NCI-H2171 treated with DMSO at 0.1 percent for 48 hours (cell line): ENCODE measurements around the gene SPEG.

Experiments used
- DNase-seq: peaks from one replicate; lab custom pipeline; 2025; lab: John Stamatoyannopoulos, UW

SPEG gene

DNA sequence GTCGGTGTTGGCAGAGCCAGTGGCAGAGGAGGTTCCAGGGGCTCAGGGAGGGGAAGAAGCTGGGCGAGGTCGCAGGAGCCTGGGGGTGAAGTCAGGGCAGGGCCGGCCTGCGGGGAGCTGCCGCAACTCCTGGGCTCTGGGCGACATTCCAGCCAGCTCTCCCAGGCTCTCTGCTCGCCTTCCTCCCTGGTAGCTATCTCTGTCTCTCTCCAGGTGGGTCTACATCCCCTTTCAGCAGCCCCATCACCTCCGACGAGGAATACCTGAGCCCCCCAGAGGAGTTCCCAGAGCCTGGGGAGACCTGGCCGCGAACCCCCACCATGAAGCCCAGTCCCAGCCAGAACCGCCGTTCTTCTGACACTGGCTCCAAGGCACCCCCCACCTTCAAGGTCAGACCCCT is 27.0 kb downstream of the SPEG start:
- DNase-seq: no peak

DNA sequence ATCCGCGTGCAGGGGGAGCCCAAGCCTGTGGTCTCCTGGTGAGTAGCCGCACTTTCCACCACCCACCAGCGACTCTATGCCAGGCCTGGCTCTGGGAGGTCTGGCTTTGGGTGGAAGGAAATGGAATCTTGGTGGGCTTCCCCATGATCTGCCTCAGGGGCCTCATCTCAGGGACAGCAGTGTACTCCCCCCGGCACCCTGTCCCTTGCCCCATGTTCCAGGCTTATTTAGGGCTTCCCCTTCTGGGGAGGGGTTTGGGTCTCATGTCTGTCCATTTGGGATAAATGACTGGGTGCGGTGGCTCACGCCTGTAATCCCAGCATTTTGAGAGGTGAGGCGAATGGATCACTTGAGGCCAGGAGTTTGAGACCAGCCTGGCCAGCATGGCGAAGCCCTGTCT is 27.7 kb downstream of the SPEG start:
- DNase-seq: no peak

DNA sequence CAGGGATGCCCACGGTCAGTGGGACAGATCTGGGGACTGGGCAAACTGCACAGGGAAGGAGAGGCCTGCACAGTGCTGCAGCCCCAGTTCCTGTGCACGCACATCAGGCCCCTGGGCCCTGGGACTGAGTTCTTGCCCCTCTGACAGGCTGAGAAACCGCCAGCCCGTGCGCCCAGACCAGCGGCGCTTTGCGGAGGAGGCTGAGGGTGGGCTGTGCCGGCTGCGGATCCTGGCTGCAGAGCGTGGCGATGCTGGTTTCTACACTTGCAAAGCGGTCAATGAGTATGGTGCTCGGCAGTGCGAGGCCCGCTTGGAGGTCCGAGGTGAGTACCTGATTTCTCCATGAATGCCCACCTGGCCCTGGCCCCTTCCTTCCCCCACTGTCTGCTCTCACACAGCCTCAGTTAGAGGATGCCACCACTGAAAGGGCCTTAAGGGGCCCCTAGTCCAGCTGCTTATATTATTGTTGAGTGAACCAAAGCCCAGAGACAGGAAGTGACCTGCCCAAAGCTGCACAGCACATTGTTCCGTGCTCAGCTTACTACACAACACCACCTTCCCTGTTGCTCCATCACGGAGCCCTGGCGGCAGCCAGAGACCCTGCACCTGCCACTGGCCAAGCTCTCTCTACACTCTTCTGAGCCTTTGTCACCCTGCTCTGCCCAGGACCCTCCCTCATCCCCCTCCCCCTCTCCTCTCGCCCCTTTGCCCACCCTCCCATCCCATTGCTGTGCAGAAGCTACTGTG is 29.8 kb downstream of the SPEG start:
- no peak for DNase-seq

DNA sequence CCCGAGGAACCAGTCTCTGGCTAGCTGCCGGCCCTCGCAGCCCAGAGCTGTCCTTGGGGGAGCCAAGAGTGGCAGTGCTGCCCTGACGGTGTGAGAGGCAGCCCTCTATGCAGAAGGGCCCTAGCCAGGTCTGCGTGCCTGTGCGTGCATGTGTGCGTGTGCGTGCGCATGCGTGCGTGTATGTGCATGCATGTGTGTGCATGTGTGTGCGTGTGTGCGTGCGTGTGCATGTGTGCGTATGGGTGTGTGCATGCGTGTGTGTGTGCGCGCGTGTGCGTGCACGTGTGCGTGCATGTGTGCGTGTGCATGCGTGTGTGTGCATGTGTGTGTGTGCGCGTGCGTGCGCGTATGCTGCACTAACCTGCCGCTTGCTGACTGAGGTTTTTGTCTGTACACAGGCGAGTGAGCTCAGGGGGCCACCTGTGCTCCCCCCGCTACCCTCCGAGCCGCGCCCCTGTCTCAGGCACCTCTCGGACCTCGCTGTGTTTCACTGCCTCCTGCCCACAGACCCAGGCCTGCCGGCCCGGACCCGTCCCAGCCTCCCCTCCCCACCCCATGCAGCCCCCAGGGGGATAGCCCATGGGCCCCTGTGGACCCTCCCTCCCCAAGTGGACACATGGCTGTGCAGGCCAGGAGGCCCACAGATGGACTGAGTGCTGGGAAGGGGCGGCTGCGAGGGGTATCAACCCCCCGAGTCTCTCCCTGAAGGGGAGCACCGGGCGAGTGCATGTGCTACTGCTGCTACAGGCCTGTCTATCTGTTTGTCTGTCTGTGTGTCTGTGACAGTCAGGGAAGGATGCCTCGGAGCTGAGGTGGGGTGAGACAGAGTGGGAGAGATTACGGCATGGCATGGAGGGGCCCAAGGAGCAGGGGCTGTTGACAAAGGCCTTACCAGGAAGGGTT is 31.3 kb downstream of the SPEG start:
- DNase-seq: no peak

DNA sequence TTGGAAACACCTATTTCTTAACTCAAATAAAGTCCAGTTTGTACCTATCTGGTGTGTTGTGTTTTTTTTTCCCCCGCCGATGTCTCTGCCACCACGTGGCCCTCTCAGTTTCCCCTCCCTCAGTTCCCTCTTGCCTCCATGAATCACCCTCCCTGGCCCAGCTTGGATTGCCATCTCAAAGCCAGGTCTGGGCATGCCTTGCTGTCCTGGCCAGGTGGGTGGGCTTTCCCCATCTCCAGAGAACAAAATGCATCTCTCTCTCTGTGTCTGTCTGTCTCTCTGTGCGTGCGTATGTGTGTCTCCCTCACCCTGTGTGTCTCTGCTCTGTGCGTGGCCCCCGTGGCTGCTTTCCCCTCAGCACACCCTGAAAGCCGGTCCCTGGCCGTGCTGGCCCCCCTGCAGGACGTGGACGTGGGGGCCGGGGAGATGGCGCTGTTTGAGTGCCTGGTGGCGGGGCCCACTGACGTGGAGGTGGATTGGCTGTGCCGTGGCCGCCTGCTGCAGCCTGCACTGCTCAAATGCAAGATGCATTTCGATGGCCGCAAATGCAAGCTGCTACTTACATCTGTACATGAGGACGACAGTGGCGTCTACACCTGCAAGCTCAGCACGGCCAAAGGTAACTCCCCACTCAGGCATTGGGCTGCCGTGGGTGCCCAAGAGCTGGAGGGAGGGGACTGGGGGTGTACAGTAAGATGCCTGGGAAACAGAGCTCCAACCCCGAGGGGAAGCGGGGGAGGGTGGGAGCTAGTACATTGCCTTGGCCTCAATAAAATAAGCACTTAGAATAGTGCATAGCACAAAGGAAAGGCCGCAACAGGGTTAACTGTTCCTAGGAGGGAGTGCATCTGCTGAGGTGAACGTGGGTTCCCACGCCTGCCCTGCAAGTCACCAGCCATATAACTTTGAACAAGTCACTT is 32.4 kb downstream of the SPEG start:
- no peak for DNase-seq

DNA sequence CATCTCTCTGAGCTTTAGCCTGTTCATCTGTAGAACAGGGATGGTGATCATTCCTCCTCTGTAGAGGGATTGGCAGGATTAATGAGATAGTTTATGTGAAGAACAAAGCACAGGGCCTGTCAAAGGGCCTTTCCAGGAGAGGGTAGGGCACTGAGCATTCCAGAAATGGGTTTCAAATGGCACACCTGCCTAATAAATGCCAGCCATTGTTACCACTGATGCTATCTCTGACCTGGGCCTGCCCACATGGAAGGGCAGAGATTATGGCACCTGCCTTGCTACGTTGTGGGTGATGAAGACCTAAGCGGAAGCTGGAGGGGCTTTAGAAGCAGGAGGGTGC is 33.1 kb downstream of the SPEG start:
- no peak for DNase-seq

DNA sequence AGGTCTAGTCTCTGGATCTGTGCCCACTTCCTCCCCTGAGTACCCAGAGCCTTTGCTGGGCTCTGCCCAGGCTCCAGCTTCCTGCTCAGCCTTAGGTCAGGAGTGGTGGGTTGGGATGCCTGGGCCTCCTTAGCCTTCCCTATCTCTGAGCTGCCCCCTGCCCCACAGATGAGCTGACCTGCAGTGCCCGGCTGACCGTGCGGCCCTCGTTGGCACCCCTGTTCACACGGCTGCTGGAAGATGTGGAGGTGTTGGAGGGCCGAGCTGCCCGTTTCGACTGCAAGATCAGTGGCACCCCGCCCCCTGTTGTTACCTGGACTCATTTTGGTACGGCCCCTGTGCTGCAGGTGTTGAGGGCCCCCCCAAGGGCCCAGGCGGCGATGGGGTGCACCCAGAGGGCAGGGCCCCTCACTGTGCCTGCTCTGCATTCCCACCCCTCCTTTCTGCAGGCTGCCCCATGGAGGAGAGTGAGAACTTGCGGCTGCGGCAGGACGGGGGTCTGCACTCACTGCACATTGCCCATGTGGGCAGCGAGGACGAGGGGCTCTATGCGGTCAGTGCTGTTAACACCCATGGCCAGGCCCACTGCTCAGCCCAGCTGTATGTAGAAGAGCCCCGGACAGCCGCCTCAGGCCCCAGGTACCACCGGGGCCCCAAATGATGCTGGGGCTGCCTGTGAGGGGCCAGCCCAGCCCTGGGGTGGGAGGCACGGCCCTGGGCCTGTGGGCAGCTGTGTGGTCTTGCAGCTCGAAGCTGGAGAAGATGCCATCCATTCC is 34.0 kb downstream of the SPEG start:
- DNase-seq: no peak

DNA sequence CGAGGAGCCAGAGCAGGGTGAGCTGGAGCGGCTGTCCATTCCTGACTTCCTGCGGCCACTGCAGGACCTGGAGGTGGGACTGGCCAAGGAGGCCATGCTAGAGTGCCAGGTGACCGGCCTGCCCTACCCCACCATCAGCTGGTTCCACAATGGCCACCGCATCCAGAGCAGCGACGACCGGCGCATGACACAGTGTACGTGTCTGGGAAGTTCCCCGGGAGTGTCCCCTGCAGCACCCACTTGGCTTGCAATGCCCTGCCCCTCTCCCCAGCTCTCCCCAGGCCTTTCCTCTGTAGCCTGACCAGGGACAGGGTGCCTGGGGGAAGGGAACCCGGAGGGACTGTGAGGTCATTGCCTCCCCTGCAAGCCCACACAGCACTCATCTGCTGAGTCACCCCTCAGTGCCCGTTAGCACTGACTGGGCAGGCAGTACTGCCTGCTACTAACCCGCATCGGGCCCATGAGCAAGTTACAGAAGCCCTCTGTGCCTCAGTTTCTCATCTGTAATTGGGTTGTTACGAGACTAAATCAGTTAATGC is 34.6 kb downstream of the SPEG start:
- DNase-seq: no peak

DNA sequence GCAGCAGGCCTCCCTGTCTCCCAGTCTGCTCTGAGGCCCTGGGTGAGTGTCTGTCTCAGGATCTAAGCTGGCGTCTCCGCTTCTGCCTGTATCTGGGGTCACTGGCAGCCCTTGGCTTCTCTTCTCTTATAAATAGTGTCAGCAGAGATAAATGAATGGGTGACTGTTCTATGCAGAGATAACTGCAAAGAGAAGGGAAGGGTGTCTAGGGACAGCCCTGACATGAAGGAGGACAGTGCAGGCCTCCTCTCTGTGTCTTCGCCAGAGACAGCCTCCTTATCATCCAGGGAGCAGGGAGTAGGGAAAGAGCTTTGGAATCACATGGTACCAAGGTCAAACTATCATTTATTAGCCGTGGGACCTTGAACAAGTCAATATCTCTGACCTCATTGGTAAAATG is 35.8 kb downstream of the SPEG start:
- no peak for DNase-seq

DNA sequence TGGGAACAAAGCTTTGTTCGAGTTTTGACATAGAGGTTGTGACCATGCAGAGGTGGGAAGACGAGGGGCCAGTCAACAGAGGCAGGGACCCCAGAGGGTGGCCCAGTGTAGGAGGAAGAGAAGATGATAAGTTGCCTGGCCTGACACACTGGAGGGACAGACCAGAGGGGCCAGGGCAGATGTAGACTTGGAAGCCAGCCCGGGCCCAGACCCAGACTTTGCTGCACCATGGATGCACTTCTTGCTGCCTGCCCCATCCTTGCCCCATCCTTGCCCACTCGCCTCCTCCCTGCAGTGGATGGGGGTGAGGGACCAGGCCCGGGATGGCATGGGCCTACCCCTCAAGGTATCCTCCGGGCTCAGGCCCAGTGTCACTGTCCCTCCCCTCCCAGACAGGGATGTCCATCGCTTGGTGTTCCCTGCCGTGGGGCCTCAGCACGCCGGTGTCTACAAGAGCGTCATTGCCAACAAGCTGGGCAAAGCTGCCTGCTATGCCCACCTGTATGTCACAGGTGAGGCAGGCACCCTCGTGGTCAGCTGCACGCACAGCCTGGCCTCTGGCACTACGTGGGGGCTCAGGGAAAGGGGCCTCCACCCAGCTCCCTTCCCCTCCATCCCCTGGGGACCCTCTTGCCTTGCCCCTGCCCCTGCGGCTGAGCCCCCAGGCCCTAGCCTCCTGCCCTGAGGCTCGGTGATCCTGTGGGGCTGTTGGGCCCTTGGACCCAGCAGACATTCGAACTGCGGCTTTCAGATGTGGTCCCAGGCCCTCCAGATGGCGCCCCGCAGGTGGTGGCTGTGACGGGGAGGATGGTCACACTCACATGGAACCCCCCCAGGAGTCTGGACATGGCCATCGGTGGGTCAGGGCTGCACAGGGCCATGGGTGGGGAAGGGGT is 37.1 kb downstream of the SPEG start:
- DNase-seq: no peak

DNA sequence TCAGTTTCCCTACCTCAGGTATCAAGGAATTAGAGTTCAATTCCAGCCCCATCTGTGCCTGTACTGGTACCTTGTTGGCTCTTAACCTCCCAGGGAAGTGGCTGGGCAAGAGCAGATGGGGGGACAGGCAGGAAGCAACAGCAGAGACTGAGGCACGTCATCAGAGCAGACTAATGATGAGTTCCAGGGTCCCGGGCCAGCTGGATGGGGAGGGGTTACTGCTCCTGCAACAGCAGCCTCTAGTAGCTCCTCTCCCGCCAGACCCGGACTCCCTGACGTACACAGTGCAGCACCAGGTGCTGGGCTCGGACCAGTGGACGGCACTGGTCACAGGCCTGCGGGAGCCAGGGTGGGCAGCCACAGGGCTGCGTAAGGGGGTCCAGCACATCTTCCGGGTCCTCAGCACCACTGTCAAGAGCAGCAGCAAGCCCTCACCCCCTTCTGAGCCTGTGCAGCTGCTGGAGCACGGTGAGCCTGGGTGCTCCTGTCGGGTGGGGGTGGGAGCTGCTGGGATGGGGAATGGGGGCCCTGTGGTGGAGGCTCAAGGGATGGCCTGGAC is 38.1 kb downstream of the SPEG start:
- DNase-seq: no peak

DNA sequence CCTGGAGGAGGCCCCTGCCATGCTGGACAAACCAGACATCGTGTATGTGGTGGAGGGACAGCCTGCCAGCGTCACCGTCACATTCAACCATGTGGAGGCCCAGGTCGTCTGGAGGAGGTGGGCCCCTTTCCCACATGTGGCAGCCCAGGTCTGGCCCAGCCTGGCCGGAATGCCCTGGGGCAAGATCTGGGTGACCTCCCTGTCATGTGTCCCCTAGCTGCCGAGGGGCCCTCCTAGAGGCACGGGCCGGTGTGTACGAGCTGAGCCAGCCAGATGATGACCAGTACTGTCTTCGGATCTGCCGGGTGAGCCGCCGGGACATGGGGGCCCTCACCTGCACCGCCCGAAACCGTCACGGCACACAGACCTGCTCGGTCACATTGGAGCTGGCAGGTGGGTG is 38.9 kb downstream of the SPEG start:
- DNase-seq: no peak

DNA sequence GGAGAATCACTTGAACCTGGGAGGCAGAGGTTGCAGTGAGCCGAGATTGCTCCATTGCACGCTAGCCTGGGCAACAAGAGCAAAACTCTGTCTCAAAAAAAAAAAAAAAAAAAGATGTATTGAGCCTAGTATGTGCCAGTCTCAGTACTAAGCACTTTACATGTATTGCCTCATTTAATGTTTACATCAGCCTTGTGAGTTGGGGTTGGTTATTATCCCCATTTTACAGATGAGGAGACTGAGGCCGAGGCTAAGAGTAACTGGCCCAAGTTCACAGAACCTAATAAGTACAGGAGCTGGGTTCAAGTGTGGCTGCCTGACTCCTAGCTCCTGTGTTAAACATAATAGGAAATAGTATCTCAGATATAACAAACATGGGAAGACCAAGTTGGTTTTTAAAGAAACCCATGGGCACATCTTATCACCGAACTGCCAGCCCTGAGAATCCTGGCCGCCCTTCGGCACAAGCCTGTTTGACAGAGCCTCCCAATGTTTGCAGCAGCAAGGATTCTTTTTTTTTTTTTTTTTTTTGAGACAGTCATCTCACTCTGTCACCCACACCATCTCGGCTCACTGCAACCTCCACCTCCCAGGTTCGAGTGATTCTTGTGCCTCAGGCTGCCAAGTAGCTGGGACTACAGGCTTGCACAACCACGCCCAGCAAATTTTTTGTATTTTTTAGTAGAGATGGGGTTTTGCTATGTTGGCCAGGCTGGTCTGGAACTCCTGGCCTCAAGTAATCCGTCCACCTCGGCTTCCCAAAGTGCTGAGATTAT is 39.8 kb downstream of the SPEG start:
- no peak for DNase-seq

DNA sequence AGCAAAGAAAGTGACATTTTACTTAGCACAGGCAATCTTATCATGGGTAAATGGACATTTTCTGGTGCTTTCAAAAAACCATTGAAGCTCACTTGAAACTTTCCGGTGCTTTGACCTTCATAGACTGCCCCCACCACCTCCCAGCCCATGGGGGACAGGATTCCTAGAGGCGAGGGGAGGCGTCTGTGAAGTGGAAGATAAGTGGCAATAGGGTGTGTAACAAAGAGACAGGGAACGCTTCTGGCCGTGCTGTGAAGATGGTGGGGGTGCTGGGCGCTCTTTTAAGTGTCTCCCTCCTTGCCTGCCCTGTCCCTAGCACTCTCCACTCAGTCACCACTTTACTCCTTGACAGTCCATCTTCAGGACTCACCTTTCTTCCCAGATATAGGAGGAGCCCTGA is 40.6 kb downstream of the SPEG start:
- no peak for DNase-seq

DNA sequence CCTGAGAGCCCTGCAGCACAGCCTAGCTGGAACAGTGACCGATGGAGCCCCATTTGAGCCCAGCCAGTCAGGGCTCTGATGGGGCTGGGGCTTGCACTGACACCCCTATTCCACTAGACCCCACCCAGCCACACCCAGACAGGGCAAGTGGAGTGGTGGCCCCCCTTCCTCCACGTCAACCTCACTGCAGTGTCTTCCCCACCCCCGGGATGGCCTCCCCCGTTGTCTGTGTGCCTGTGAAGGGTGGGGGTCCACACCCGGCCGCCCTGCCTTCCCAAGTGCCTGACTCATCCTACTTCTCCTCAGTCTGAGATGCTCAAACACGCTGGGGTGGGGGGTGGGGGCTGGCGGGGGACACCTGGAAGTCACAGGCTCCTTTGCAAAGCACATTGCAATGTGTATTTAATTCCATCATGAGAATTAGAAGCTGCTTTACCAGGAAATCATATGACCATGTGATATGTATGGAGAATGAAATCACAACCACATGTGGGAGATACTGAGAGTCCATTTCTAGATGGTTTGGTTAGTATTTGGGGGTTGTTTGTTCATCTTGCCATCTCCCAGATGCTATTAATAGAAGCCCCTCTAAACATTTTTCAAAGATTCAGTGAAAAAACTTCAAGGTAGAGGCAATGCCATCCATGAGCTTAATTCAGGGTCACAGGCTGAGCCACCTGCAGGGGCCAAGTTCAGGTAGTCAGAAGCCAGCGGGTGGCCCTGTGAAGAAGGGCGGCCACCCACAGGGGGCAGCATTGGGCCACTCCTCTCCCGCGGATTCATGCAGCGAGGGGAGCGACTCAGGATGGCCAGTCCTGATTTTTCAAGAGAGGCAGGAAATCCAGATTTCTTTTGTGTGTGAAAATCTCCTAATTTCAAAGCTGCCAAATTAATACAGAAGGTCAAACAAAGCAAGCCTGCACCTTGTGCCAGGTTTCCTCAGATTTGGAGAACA is 41.3 kb downstream of the SPEG start:
- DNase-seq: peak; percentile 31

DNA sequence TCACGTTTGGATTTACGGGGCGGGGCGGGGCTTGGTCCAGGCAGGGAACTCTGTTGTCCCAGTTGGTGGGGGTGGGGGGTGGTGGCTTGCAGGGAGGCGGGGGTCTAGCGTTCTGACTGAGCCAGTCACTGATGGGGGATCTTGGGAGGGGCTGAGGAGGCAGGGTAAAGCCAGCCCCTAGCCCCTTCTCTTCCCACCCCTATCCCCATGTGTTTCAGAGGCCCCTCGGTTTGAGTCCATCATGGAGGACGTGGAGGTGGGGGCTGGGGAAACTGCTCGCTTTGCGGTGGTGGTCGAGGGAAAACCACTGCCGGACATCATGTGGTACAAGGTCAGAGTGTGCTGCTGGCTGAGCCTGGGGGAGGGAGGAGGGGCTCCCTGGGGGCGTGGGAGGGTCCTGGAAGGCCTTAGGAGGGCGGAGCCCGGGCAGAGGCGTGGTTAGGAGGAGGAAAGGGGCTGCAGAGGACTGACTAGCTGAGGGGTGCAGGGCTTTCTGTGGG is 42.1 kb downstream of the SPEG start:
- DNase-seq: no peak

DNA sequence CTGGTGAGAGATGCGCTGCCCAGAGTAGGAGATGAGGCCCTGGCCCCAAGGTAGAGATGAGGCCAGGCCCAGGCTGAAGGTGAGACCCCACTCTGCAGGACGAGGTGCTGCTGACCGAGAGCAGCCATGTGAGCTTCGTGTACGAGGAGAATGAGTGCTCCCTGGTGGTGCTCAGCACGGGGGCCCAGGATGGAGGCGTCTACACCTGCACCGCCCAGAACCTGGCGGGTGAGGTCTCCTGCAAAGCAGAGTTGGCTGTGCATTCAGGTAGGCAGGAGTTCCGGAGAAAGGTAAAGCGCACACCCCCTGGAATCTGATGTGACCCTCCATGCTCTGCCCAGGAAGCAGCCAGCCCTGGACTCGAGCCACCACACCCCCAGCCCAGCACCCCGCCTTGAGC is 42.5 kb downstream of the SPEG start:
- DNase-seq: no peak

DNA sequence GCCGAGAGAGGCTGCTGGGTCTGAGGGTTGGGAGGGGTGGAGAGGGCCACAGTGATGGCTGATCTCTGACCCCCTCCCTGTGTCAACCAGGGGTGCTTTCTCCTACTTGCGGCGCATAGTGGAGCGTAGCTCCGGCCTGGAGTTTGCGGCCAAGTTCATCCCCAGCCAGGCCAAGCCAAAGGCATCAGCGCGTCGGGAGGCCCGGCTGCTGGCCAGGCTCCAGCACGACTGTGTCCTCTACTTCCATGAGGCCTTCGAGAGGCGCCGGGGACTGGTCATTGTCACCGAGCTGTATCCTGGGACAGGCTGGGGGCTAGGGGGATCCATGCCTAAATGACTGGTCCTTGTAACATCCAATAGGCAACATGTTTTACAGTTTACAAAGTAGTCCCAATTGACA is 43.2 kb downstream of the SPEG start:
- DNase-seq: no peak
